Mesenchymal stem cell (in vitro differentiated cells and primary cell): Measurements from ENCODE around the gene RGS12.
A peak's percentile ranks its signal among the peaks of the same experiment; 100 is the strongest.

Experiments used
- DNase-seq: peaks from one replicate; pipeline ENCODE4 v3.0.0-alpha.2; 2013
- H2AFZ ChIP-seq: one replicate; pipeline ENCODE4 v1.6.1; 2013; ENCODE audit warnings: low read depth, mild to moderate bottlenecking, control low read depth, inconsistent platforms, low read length, moderate library complexity
- H2AK5ac ChIP-seq: 2 replicates; pipeline ENCODE4 v1.6.1; 2013; ENCODE audit warnings: low read length, moderate library complexity, mild to moderate bottlenecking, inconsistent platforms; ENCODE audit not compliant: severe bottlenecking
- H2BK120ac ChIP-seq: one replicate; pipeline ENCODE4 v1.6.1; 2013; ENCODE audit warnings: low read depth, mild to moderate bottlenecking, inconsistent platforms, low read length, moderate library complexity
- H2BK12ac ChIP-seq, 2 experiments: one replicate each; pipeline ENCODE4 v1.6.1; 2013; ENCODE audit warnings: inconsistent platforms in 2 of 2, low read length in 2 of 2, mild to moderate bottlenecking in 2 of 2, moderate library complexity in 2 of 2, control low read depth in 1 of 2
- H2BK15ac ChIP-seq: one replicate; pipeline ENCODE4 v1.6.1; 2013; ENCODE audit warnings: mild to moderate bottlenecking, low read depth, inconsistent platforms; ENCODE audit not compliant: poor library complexity, severe bottlenecking
- H2BK5ac ChIP-seq: 2 replicates; pipeline ENCODE4 v1.6.1; 2013; ENCODE audit warnings: low read depth, mild to moderate bottlenecking, low read length, control low read depth, inconsistent platforms; ENCODE audit not compliant: poor library complexity, severe bottlenecking
- H3K14ac ChIP-seq, 2 experiments: one replicate each; pipeline ENCODE4 v1.6.1; 2013; ENCODE audit warnings: inconsistent platforms in 2 of 2, low read length in 2 of 2, control low read depth in 1 of 2, mild to moderate bottlenecking in 1 of 2, moderate library complexity in 1 of 2
- H3K18ac ChIP-seq, 2 experiments: one replicate each; pipeline ENCODE4 v1.6.1; 2013; ENCODE audit warnings: inconsistent platforms in 2 of 2, low read length in 2 of 2, control low read depth in 1 of 2, low read depth in 1 of 2, mild to moderate bottlenecking in 1 of 2
- H3K23ac ChIP-seq, 2 experiments: one replicate each; pipeline ENCODE4 v1.6.1; 2013; ENCODE audit warnings: inconsistent platforms in 2 of 2, low read length in 2 of 2, mild to moderate bottlenecking in 2 of 2, moderate library complexity in 2 of 2, control low read depth in 1 of 2
- H3K27ac ChIP-seq: 2 replicates; pipeline ENCODE4 v1.5.1; 2013; ENCODE audit warnings: mild to moderate bottlenecking, moderate library complexity, low read length, control low read depth, inconsistent platforms; ENCODE audit not compliant: poor library complexity, severe bottlenecking
- H3K27me3 ChIP-seq, 2 experiments: 2 replicates each; pipeline versions ENCODE4 v1.6.1 to v1.7.0; 2013; ENCODE audit warnings: low read length in 2 of 2, mild to moderate bottlenecking in 2 of 2, moderate library complexity in 2 of 2, control low read depth in 1 of 2, inconsistent platforms in 1 of 2; ENCODE audit not compliant: control insufficient read depth in 1 of 2, insufficient read depth in 1 of 2
- H3K36me3 ChIP-seq, 2 experiments: 2 replicates each; pipeline versions ENCODE4 v1.6.1 to v1.7.0; 2013; ENCODE audit warnings: low read length in 2 of 2, control low read depth in 1 of 2, inconsistent platforms in 1 of 2, low read depth in 1 of 2, mild to moderate bottlenecking in 1 of 2; ENCODE audit not compliant: insufficient read depth in 2 of 2, control insufficient read depth in 1 of 2
- H3K4ac ChIP-seq, 2 experiments: one replicate each; pipeline ENCODE4 v1.6.1; 2013; ENCODE audit warnings: inconsistent platforms in 2 of 2, low read length in 2 of 2, mild to moderate bottlenecking in 2 of 2, moderate library complexity in 2 of 2, control low read depth in 1 of 2, low read depth in 1 of 2
- H3K4me1 ChIP-seq: 2 replicates; pipeline ENCODE4 v1.6.1; 2013; ENCODE audit warnings: low read depth, low read length, control low read depth; ENCODE audit not compliant: control insufficient read depth, insufficient read depth
- H3K4me2 ChIP-seq: 2 replicates; pipeline ENCODE4 v1.6.1; 2013; ENCODE audit warnings: low read length, mild to moderate bottlenecking, inconsistent platforms; ENCODE audit not compliant: poor library complexity, severe bottlenecking
- H3K4me3 ChIP-seq, 2 experiments: 2 replicates each; pipeline versions ENCODE4 v1.5.1 to v1.7.0; 2013; ENCODE audit warnings: low read length in 2 of 2, mild to moderate bottlenecking in 2 of 2, control low read depth in 1 of 2, low read depth in 1 of 2; ENCODE audit not compliant: insufficient read depth in 1 of 2
- H3K79me1 ChIP-seq: replicated peaks from 2 replicates; pipeline ENCODE4 v1.6.1; 2013; ENCODE audit warnings: mild to moderate bottlenecking, control low read depth, low read length, inconsistent platforms; ENCODE audit not compliant: poor library complexity, severe bottlenecking
- H3K9ac ChIP-seq: 2 replicates; pipeline ENCODE4 v1.7.0; 2013; ENCODE audit warnings: mild to moderate bottlenecking, low read length, moderate library complexity
- H3K9me3 ChIP-seq: 2 replicates; pipeline ENCODE4 v1.7.0; 2013; ENCODE audit warnings: mild to moderate bottlenecking, low read length; ENCODE audit not compliant: control insufficient read depth
- H4K8ac ChIP-seq: one replicate; pipeline ENCODE4 v1.6.1; 2013; ENCODE audit warnings: inconsistent platforms, mild to moderate bottlenecking, low read length, moderate library complexity
- H4K91ac ChIP-seq: one replicate; pipeline ENCODE4 v1.6.1; 2013; ENCODE audit warnings: mild to moderate bottlenecking, low read length, inconsistent platforms
- WGBS: methylation state at CpG from one replicate; pipeline ENCODE4 v1.1.7; 2013; ENCODE audit warnings: mixed read lengths; 5-methylcytosine and 5-hydroxymethylcytosine counted together

Gene RGS12

DNA sequence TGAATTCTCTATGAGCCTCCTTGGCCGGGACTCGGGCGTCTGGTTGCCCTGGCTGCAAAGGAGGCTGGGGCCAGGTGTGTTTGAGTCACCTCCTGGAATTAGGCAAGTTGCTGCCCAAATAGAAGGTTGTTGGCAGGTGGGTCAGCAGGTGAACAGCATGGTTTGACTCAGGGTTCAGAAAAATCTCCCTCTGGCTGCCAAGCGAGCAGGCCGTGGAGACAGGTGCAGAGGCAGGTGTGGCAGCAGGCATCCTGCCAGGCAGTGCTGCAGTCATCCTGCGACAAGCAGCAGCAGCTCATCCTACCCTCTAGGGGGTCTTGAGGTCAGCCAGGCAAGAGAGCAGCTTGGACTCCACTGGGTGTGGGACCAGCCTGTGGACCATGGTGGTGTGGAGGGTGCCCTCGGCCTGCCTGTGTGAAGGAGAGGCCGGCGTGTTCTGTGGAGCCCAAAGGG lies 35.7 kb upstream of the RGS12 start:
- no peak for DNase-seq
- H2AK5ac ChIP-seq = no peak overlapping the region
- no peak overlapping the region for H3K9ac ChIP-seq
- no peak overlapping the region for H2BK5ac ChIP-seq
- peaks cover 0 to 1% of the 10 kb centered on the region in 2 experiments for H3K27me3 ChIP-seq
- H3K4ac ChIP-seq = no peak overlapping the region
- H4K91ac ChIP-seq = no peak overlapping the region
- no peaks in the 10 kb centered on the region for H3K79me1 ChIP-seq
- no peak overlapping the region for H4K8ac ChIP-seq
- no peak overlapping the region for H2BK120ac ChIP-seq
- peaks cover 6% of the 10 kb centered on the region for H3K4me1 ChIP-seq
- no peaks in the 10 kb centered on the region for H3K9me3 ChIP-seq
- WGBS = 97% methylated on average over 7 of the region's 9 CpGs
- H3K36me3 ChIP-seq = peaks cover 0 to 29% of the 10 kb centered on the region in 2 experiments
- no peak overlapping the region for H2BK15ac ChIP-seq
- H3K4me3 ChIP-seq = no peak overlapping the region
- H3K4me2 ChIP-seq = no peak overlapping the region
- H3K14ac ChIP-seq = no peak overlapping the region
- H3K23ac ChIP-seq = no peak overlapping the region
- no peak overlapping the region for H2AFZ ChIP-seq
- no peak overlapping the region for H3K18ac ChIP-seq
- no peak overlapping the region for H2BK12ac ChIP-seq
- H3K27ac ChIP-seq = no peak overlapping the region

- Histone ChIP-seq H3K36me3 (peaks cover 0 to 29% of the 10 kb centered on the region in 2 experiments), H3K4me2 (no peak overlapping the region), H2BK5ac (no peak overlapping the region), H3K27me3 (peaks cover 0 to 8% of the 10 kb centered on the region in 2 experiments), H4K8ac (no peak overlapping the region), H2BK12ac (peak overlapping the region in 1 of 2 experiments; percentile 15), H3K79me1 (no peaks in the 10 kb centered on the region), H3K4me1 (peaks cover 5% of the 10 kb centered on the region), H2AK5ac (no peak overlapping the region), H3K14ac (no peak overlapping the region), H3K18ac (no peak overlapping the region), H3K4me3 (no peak overlapping the region), H3K9me3 (no peaks in the 10 kb centered on the region), H3K4ac (no peak overlapping the region), H3K23ac (no peak overlapping the region), H2BK120ac (no peak overlapping the region), H2BK15ac (no peak overlapping the region), H3K27ac (no peak overlapping the region), H3K9ac (no peak overlapping the region), H2AFZ (no peak overlapping the region), H4K91ac (no peak overlapping the region)
- peak; percentile 46 for DNase-seq
- 77% methylated on average over 29 of the region's 29 CpGs for WGBS
These were observed 35.0 kb upstream of the RGS12 start for GRCh38 chr4:3257556-3258482.

DNA sequence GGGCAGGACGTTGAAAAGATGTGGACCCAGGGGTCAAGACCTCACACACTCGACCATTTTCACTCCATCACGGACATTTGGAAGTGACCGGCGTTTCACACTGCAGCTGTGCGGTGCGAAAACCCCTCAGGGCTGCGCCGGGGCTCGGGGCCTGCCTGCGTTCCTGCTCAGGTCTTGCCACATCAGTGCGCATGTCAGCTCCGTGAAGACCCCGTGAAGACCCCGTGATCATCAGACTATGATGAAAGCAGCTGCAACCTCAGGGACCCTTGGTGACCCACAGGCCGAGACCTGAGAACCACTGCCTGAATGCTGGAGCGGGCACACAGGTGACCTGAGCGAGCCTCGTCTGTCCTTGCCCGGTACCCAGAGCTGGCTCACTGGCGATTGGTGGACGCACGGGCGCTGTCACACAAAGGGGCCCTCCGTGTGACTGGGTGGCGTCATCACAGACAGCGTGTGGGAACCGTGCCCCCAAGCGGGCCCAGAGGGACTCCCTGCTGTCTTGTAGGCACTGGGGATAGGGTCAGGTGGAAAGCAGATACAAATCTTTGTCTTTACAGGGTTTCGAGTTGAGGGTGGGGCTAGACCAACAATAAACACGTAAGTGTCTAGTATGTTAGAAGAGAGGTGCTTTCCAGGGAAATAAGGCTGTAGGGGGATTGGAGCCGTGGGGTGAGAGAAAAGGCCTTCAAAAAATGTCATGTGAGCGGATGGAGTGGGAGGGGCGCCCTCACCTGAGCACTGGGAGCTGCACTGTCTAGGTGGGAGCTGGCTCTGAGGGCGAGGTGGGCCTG lies 31.2 kb upstream of the RGS12 start:
- H3K27ac ChIP-seq = no peak overlapping the region
- no peak overlapping the region for H3K4me3 ChIP-seq
- H2BK12ac ChIP-seq = no peak overlapping the region
- peaks cover 0 to 5% of the 10 kb centered on the region in 2 experiments for H3K36me3 ChIP-seq
- H3K23ac ChIP-seq = no peak overlapping the region
- H2AFZ ChIP-seq = no peak overlapping the region
- no peak overlapping the region for H2AK5ac ChIP-seq
- no peak overlapping the region for H4K8ac ChIP-seq
- H3K4me2 ChIP-seq = no peak overlapping the region
- H3K18ac ChIP-seq = no peak overlapping the region
- H3K4ac ChIP-seq = no peak overlapping the region
- WGBS = 94% methylated on average over 35 of the region's 35 CpGs
- no peak overlapping the region for H2BK120ac ChIP-seq
- H3K27me3 ChIP-seq = peaks cover 0 to 24% of the 10 kb centered on the region in 2 experiments
- no peaks in the 10 kb centered on the region for H3K79me1 ChIP-seq
- H3K9ac ChIP-seq = no peak overlapping the region
- no peak overlapping the region for H2BK15ac ChIP-seq
- no peaks in the 10 kb centered on the region for H3K9me3 ChIP-seq
- H3K14ac ChIP-seq = no peak overlapping the region
- peaks cover 5% of the 10 kb centered on the region for H3K4me1 ChIP-seq
- no peak for DNase-seq
- no peak overlapping the region for H2BK5ac ChIP-seq
- no peak overlapping the region for H4K91ac ChIP-seq
